ENCODE data around the gene AFF2. TPM values are rescaled to one million over a fixed set of nuclear protein-coding genes. Genes with fewer than 3 reads are reported as not detected.

AFF2 gene
- total RNA-seq, 3 donors from 2014 or later = 4.6 to 41.0 (median 5.7) TPM

DNA sequence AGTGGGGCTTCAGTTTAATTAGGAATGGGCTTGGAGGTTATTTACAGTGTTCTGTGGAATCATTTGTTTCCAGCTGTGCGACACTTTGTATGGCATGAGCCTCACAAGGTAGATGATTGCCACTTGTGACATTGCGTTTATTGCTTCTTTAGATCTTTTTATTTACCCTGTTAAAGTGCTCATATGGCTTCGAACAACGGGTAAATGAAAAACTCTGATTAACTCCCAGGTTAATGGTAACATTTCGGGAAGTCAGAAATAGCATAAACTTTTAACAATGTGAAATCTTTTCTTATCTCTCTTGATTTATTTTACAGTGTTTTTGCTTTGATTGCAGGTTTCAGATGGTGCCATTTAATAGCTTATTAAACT is 510.4 kb downstream of the AFF2 start:
- Histone ChIP-seq H3K4me1 (no peaks in the 10 kb centered on the region), H3K9me3 (no peaks in the 10 kb centered on the region), H3K27ac (no peak overlapping the region), H3K27me3 (peaks cover 0 to 2% of the 10 kb centered on the region in 2 donors), H3K4me3 (no peak overlapping the region), H3K36me3 (no peaks in the 10 kb centered on the region)
- intact Hi-C loops (cut with DNase I; ENCODE audit: low total_unique reads) = no loop called here
- DNase-seq (ENCODE audit: low spot score in 2 of 2) = no peak
- TF ChIP-seq POLR2A (IDR thresholded peaks at IDR 0.05) = no peak
- TF ChIP-seq, protein P1, sequence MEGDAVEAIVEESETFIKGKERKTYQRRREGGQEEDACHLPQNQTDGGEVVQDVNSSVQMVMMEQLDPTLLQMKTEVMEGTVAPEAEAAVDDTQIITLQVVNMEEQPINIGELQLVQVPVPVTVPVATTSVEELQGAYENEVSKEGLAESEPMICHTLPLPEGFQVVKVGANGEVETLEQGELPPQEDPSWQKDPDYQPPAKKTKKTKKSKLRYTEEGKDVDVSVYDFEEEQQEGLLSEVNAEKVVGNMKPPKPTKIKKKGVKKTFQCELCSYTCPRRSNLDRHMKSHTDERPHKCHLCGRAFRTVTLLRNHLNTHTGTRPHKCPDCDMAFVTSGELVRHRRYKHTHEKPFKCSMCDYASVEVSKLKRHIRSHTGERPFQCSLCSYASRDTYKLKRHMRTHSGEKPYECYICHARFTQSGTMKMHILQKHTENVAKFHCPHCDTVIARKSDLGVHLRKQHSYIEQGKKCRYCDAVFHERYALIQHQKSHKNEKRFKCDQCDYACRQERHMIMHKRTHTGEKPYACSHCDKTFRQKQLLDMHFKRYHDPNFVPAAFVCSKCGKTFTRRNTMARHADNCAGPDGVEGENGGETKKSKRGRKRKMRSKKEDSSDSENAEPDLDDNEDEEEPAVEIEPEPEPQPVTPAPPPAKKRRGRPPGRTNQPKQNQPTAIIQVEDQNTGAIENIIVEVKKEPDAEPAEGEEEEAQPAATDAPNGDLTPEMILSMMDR (IDR thresholded peaks at IDR 0.05) = no peak
- no peak for TF ChIP-seq POLR2AphosphoS5 (IDR thresholded peaks at IDR 0.05)

GRCh38 chrX:149013081-149013480 is 512.7 kb downstream of the AFF2 start:
- no peak overlapping the region for H3K4me3 ChIP-seq
- no peaks in the 10 kb centered on the region for H3K4me1 ChIP-seq
- no peaks in the 10 kb centered on the region for H3K36me3 ChIP-seq
- H3K27ac ChIP-seq = peak overlapping the region in 1 of 2 donors; percentile 7
- peaks cover 0 to 6% of the 10 kb centered on the region in 2 donors for H3K27me3 ChIP-seq
- intact Hi-C loops (cut with DNase I; ENCODE audit: low total_unique reads) = no loop called here
- no peaks in the 10 kb centered on the region for H3K9me3 ChIP-seq
- DNase-seq (ENCODE audit: low spot score in 2 of 2) = peak in 1 of 2 donors; percentile 61
- TF ChIP-seq, protein P1 (IDR thresholded peaks at IDR 0.05) = no peak
- TF ChIP-seq POLR2A (IDR thresholded peaks at IDR 0.05) (no peak), POLR2AphosphoS5 (IDR thresholded peaks at IDR 0.05) (no peak)

DNA sequence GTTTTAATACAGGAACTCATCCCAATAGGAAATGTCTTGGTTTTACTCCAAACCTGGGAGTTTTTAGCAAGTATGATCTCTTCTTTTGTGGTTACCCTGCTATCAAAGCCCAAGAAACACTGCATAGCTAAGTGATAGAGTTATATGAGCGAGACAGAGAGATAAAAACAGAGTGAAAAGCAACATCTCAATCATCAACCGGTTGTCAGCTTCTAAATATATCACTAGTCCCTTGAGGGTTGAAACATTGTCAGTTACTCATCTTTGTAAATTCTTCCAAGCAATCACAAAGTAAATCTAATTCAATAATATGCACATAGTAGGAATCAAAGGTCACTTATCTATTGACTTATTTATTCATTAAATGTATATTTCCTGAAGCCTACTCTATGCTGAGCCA is 520.7 kb downstream of the AFF2 start:
- H3K9me3 ChIP-seq = peaks cover 0 to 27% of the 10 kb centered on the region in 2 donors
- no peaks in the 10 kb centered on the region for H3K4me1 ChIP-seq
- H3K27me3 ChIP-seq = peaks cover 0 to 3% of the 10 kb centered on the region in 2 donors
- intact Hi-C loops (cut with DNase I; ENCODE audit: low total_unique reads) = no loop called here
- TF ChIP-seq POLR2AphosphoS5 (IDR thresholded peaks at IDR 0.05) (no peak), POLR2A (IDR thresholded peaks at IDR 0.05) (no peak)
- TF ChIP-seq, protein P1 (IDR thresholded peaks at IDR 0.05) = no peak
- H3K4me3 ChIP-seq = no peak overlapping the region
- DNase-seq (ENCODE audit: low spot score in 2 of 2) = no peak
- H3K27ac ChIP-seq = no peak overlapping the region
- H3K36me3 ChIP-seq = no peaks in the 10 kb centered on the region

- H3K4me3 ChIP-seq = no peak overlapping the region
- intact Hi-C loops (cut with DNase I; ENCODE audit: low total_unique reads) = no loop called here
- DNase-seq (ENCODE audit: low spot score in 2 of 2) = no peak
- peaks cover 0 to 27% of the 10 kb centered on the region in 2 donors for H3K9me3 ChIP-seq
- H3K27ac ChIP-seq = no peak overlapping the region
- H3K36me3 ChIP-seq = no peaks in the 10 kb centered on the region
- H3K4me1 ChIP-seq = no peaks in the 10 kb centered on the region
- TF ChIP-seq, protein P1 (IDR thresholded peaks at IDR 0.05) = no peak
- no peak for TF ChIP-seq POLR2A (IDR thresholded peaks at IDR 0.05)
- TF ChIP-seq POLR2AphosphoS5 (IDR thresholded peaks at IDR 0.05) = no peak
- no peaks in the 10 kb centered on the region for H3K27me3 ChIP-seq
Measured at GRCh38 chrX:149022485-149022884, 522.1 kb downstream of the AFF2 start.

- intact Hi-C loops (cut with DNase I; ENCODE audit: low total_unique reads) = no loop called here
- no peaks in the 10 kb centered on the region for H3K9me3 ChIP-seq
Measured at GRCh38 chrX:149032449-149032848, 532.0 kb downstream of the AFF2 start.

More at GRCh38 chrX:149032449-149032848, 532.0 kb downstream of the AFF2 start:
- DNase-seq (ENCODE audit: low spot score in 2 of 2) = no peak
- H3K4me3 ChIP-seq = no peak overlapping the region
- TF ChIP-seq POLR2A (IDR thresholded peaks at IDR 0.05) = no peak
- TF ChIP-seq, protein P1 (IDR thresholded peaks at IDR 0.05) = no peak
- no peak for TF ChIP-seq POLR2AphosphoS5 (IDR thresholded peaks at IDR 0.05)
- no peaks in the 10 kb centered on the region for H3K27me3 ChIP-seq
- no peaks in the 10 kb centered on the region for H3K4me1 ChIP-seq
- no peaks in the 10 kb centered on the region for H3K36me3 ChIP-seq
- no peak overlapping the region for H3K27ac ChIP-seq
